AG09309 (cell line): ENCODE results near the gene CLMN.

Experiments
- DNase-seq: peaks from one replicate; pipeline ENCODE4 v3.0.0-alpha.2; 2010; ENCODE audit warnings: low read depth
- H3K4me3 ChIP-seq: 2 replicates; pipeline ENCODE4 v1.5.1; 2011; ENCODE audit warnings: mild to moderate bottlenecking, low read depth, low read length, moderate library complexity; ENCODE audit not compliant: control insufficient read depth
- CTCF ChIP-seq: IDR thresholded peaks from 2 replicates; pipeline ENCODE4 v1.5.1; 2011; ENCODE audit warnings: mild to moderate bottlenecking, low read depth, low read length, inconsistent platforms; ENCODE audit not compliant: insufficient read depth, control insufficient read depth; ENCODE audit errors: missing control alignments

The CLMN gene

DNA sequence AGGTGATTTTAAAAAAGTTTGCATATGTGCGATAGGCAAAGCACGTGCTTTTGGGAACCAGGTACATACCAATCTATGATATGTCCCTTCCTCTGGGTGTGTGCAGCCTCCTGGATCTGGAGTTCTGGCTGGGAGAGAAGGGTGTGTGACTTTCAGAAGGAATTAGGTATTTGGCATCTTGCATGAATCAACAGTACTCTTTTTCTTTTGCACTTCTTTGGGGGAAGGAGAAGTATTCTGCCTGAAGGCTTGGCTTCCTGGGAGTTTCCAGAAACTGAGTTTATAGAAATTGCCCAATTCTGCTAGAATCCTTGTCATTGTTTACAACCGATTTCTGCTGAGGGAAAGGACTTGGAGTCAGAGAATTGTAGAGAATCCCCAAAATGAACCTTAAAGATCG, 2.9 kb upstream of the CLMN start:
- H3K4me3 ChIP-seq = no peak overlapping the region
- no peak for DNase-seq
- no peak for TF ChIP-seq CTCF

DNA sequence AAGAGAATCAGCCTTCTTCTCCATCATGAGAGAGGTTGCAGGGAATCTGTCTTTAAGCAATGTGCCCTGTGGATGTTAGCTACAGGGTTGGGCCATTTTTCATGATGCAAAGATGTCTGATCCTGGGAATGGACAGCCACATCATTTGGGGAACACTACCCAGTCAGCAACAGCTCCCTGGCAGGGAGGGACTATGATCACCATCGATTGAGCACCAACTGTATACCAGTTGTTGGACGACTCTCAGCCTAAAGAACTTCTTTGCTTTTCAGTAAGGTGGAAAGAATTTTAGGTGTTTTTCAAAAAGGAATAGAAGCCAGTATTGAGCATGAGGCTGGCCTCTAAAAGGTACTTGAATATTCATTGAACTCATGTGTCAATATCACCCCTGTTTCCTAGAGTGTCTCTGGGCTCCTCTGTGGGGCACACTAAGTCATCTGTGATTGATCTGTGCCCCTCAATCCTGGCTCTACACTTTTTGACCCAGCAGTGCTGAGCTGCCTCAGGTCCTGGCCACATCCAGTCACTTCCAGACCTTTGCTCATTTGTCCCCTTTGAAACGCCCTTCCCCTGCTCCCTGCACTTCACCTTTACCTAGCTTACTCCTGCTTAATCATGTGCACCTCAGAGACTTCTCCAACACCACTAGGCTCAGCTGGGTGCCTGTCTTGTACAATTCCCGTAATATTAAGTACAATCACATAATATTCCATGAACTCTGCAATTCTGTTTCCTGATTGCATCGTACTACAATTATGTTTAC, 2.2 kb upstream of the CLMN start:
- H3K4me3 ChIP-seq = no peak overlapping the region
- TF ChIP-seq CTCF = no peak
- DNase-seq = no peak

- DNase-seq = no peak
- TF ChIP-seq CTCF = no peak
- H3K4me3 ChIP-seq = no peak overlapping the region
These were observed 1.4 kb upstream of the CLMN start for GRCh38 chr14:95320955-95321600.

DNA sequence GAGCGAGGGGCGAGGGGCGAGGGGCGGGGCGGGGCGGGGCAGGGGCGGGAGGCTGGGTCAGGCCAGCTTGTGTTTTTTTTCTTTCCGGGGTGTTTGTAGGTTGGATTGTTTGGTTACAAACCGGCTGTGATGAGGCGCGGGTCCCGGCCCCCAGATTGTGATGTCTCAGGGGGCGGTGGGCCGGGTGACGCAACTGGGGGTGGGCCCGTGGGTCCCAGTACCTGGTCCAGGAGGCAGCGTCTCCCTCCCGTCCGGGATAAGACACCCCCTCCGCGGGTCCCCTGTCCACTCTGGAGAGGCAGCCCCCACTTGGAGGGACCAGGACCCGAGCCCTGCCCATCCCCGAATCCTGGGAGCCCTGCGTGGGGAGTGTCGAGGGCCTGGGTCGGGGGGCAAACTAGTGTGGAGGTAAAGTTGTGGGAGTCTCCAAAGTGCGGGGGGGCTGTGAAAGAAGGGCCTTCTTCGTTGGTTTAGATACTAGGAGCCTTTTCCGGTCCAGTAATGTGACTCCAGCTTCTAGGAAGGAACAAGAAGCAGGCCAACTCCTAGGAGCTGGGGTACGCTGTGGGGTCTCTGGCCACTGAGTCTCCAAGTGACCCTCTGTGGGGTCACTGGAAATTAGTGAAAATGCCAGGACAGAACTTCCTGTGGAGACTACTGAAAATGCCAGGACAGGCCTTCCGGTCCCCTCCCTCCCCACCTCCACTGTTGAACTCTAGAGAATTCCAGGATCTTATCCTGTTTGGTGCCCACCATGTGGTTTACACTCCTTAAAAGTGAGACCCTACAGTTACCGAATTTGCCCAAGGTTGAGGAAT, 579 bp upstream of the CLMN start:
- H3K4me3 ChIP-seq = peak overlapping the region; percentile 18; the same call in 1 of the 2 replicates
- TF ChIP-seq CTCF = no peak
- DNase-seq = no peak

DNA sequence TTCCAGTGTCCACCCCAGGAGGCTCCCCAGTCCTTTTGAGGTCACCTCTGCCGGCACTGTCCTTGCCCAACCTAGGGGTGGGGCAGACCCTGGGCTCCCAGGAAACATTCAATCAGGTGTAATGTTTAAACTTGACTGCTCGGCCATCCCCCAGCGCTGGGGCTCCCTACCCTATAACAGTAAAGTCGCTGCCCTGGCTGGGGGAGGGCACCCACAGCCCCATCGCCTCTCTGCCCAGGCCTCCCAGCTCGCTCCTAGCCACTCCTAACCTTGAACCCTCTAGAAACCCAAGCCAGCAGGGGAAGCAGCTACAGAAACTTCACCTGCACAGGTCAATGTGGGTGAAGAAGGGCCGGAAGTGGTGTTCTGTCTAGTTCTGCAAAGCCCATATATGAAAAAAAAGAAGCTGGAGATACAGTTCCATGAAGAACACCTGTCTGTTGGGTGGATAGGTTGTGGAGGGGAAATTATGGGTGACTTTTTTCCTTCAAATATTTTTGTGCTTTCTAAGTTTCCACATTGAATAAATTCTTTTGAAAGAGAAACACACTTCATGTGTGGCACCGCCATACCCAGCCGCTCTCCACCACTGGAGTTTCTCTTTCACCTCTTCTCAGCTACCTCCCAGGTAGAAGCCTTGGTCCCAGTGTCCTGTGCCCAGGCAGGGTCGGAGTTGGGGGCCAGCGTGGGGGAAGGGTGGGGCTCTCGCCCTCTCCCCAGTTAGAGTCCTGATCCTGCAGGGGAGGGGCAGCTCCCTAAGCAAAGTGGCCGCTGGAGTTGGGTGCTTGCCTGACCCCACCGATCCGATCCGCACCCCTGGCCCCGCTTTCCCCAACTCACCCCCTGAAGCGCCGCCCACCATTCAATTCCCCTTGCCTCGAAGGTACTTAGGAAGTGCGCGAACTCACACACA, 1.1 kb downstream of the CLMN start:
- no peak overlapping the region for H3K4me3 ChIP-seq

More for the DNA sequence above, 1.1 kb downstream of the CLMN start:
- TF ChIP-seq CTCF = no peak
- DNase-seq = no peak
